Measurements from ENCODE around the gene MOGAT3.

The MOGAT3 gene

GRCh38 chr7:101159696-101160674 is 40.9 kb downstream of the MOGAT3 start:
- FAIRE-seq: no peak

GRCh38 chr7:101156866-101157589 is 43.8 kb downstream of the MOGAT3 start:
- no peak for FAIRE-seq

GRCh38 chr7:101156277-101156676 is 44.6 kb downstream of the MOGAT3 start:
- no peak for FAIRE-seq

GRCh38 chr7:101155303-101155702 is 45.5 kb downstream of the MOGAT3 start:
- no peak for FAIRE-seq

- FAIRE-seq: no peak
Measured at GRCh38 chr7:101154693-101155102, 46.1 kb downstream of the MOGAT3 start.

- FAIRE-seq: no peak
Measured at GRCh38 chr7:101153969-101154692, 46.7 kb downstream of the MOGAT3 start, which contains the start of gene AP1S1. AP1S1 (plus strand) TSS chr7:101154476; CDS start chr7:101154515, 39 bp downstream.

- FAIRE-seq: no peak
Measured at GRCh38 chr7:101151908-101152651, 48.8 kb downstream of the MOGAT3 start.
